ENCODE data around the gene TMEM52B.

DNA sequence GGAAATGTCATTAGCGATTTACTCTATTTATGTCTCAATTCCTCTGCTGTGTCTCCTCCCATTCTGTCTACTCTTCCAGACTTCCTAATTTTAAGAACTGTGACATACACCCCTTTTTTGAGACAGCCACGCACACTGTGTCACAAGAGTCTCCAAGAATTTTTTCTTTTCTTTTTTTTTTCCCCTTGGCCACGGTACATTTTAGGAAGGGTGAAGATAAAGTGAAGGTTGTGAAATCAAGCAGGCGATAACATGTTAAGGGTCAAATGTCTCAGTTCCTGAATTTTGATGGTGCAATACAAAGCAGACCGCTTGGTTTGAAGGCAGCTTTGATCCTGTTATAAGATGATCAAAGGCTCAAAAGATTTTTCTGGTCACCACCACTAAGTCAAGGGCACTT is 11.2 kb upstream of the TMEM52B start:
- no peak for TF ChIP-seq CTCF (IDR thresholded peaks at IDR 0.05)
- TF ChIP-seq POLR2A (IDR thresholded peaks at IDR 0.05), result no peak

Data from suprapubic skin (tissue), 3 donors.